Ovary (tissue), 9 donors: ENCODE data around the gene TRMT44. TPM values are rescaled to one million over a fixed set of nuclear protein-coding genes. Genes with fewer than 3 reads are reported as not detected.

ENCODE experiments used
- DNase-seq, 5 donors: peaks; one replicate each; pipeline ENCODE4 v3.0.0-alpha.2; 2019 to 2020
- H3K27ac ChIP-seq, 2 donors: fragments of 200-600 bp; one replicate each; pipeline versions ENCODE4 v1.5.1 to v1.8.0; 2019 to 2022
- H3K27me3 ChIP-seq: fragments of 200-600 bp; one replicate; pipeline ENCODE4 v1.8.0; 2022
- H3K36me3 ChIP-seq: fragments of 200-600 bp; sonication (generic); one replicate; pipeline ENCODE4 v1.5.1; 2019
- H3K4me1 ChIP-seq: one replicate; pipeline ENCODE4 v1.8.1; 2013; ENCODE audit warnings: mild to moderate bottlenecking, moderate library complexity; ENCODE audit not compliant: insufficient read depth
- H3K4me3 ChIP-seq: fragments of 200-600 bp; sonication (generic); one replicate; pipeline ENCODE4 v1.5.1; 2017
- H3K9me3 ChIP-seq, 2 donors: fragments of 200-600 bp in 1 of 2; sonication (generic) in 1 of 2; one replicate each; pipeline versions ENCODE4 v1.5.1 to v1.8.1; 2013 to 2019; ENCODE audit warnings: mild to moderate bottlenecking in 1 of 2, moderate library complexity in 1 of 2
- EP300 ChIP-seq: sonication (generic); formaldehyde crosslinking; IDR thresholded peaks from one replicate; pipeline ENCODE4 v1.6.1; 2017; ENCODE audit warnings: antibody characterized with exemption
- POLR2A ChIP-seq: fragments of 450-650 bp; IDR thresholded peaks from one replicate; pipeline ENCODE4 v1.6.1; 2017; ENCODE audit warnings: antibody characterized with exemption, mild to moderate bottlenecking, moderate library complexity
- WGBS, 3 donors: extraction: QIAGEN DNeasy Blood & Tissue Kit in 1 of 3; methylation state at CpG; one replicate each; pipeline versions ENCODE4 v1.1.5 to v1.1.7; 2013 to 2017; 5-methylcytosine and 5-hydroxymethylcytosine counted together
- intact Hi-C, 4 donors: fragments of 100-400 bp; cut with DNase I; formaldehyde crosslinking; loops; one replicate each; pipeline versions ENCODE4 v1.11.0 to v1.15.1; 2022 to 2023
- polyA plus RNA-seq, 2 donors: library from polyadenylated mRNA; stranded (reverse); fragments of 200-250 nt in 1 of 2; fragments of 350-450 nt in 1 of 2; fragmentation: Illumina TruSeq in 1 of 2; extraction: RNeasy Lipid Tissue Mini Kit (QIAGEN cat#74804) in 1 of 2; gene quantifications; one replicate each; pipeline ENCODE4 v1.2.3, GENCODE V29; 2013 to 2014
- total RNA-seq, 7 donors: library from RNA; depleted of rRNA in 2 of 7; stranded (reverse); fragments of >200 nt in 2 of 7; fragmentation: NEBNext Ultra II Directional in 3 of 7; extraction: Animal tissue kit (Norgen Biotek cat#: 25700) in 3 of 7; gene quantifications; one replicate each; pipeline versions ENCODE4 v1.1.0 to v1.2.4, GENCODE V29; 2016 to 2023
- TF ChIP-seq, protein P1 (sequence below), 3 donors: fragments of 450-650 bp in 2 of 3; fragments of 200-600 bp in 1 of 3; IDR thresholded peaks; one replicate each; pipeline versions ENCODE4 v1.5.1 to v1.8.0; 2016 to 2022; ENCODE audit warnings: antibody characterized with exemption in 3 of 3, mild to moderate bottlenecking in 1 of 3
- donor health status: DM: no; HTN: no; CAD: no; lungs with moderate emphysema.
- donor health status: DM: no; HTN: no; CAD: no.
- donor health status: Bipolar disorder and iron deficiency.
- donor health status: DM: yes; HTN: yes; CAD: no.
- donor health status: DM: no; HTN: no; CAD: no.
- donor health status: DM: yes; HTN: yes; CAD: no.

TRMT44 gene
- total and polyA plus RNA-seq, 9 donors = 14.6 to 54.8 (median 32.8) TPM

DNA sequence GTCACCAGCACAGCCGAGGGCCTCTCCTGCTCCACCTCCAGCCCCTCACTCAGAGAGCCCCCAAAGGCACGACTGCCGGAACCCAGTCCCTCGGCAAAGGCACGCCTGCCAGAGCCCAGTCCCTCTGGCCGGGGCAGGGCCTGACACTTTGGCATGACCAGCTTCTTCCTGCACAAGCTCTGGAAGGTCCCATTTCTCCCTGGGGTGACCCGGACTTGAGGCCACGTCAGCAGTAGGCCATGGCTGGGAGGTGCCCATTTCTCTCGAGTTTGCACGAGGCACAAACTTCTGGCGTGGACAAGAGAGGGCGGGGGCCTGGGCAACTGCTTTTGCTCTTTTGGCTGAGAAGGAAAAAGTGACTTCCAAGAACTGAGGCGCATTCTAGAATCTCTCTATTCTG, 77.4 kb downstream of the TRMT44 start:
- DNase-seq = peak in 1 of 5 donors; percentile 26
- no peak overlapping the region for H3K4me3 ChIP-seq
- peaks cover 10% of the 10 kb centered on the region for H3K4me1 ChIP-seq
- H3K36me3 ChIP-seq = no peaks in the 10 kb centered on the region
- intact Hi-C loops = no loop called here
- 70 to 87% (median 80%) methylated on average over 13 of the region's 13 CpGs for WGBS, 3 donors
- no peaks in the 10 kb centered on the region for H3K9me3 ChIP-seq
- no peak for TF ChIP-seq EP300
- TF ChIP-seq POLR2A = no peak
- TF ChIP-seq, protein P1, sequence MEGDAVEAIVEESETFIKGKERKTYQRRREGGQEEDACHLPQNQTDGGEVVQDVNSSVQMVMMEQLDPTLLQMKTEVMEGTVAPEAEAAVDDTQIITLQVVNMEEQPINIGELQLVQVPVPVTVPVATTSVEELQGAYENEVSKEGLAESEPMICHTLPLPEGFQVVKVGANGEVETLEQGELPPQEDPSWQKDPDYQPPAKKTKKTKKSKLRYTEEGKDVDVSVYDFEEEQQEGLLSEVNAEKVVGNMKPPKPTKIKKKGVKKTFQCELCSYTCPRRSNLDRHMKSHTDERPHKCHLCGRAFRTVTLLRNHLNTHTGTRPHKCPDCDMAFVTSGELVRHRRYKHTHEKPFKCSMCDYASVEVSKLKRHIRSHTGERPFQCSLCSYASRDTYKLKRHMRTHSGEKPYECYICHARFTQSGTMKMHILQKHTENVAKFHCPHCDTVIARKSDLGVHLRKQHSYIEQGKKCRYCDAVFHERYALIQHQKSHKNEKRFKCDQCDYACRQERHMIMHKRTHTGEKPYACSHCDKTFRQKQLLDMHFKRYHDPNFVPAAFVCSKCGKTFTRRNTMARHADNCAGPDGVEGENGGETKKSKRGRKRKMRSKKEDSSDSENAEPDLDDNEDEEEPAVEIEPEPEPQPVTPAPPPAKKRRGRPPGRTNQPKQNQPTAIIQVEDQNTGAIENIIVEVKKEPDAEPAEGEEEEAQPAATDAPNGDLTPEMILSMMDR (IDR thresholded peaks at IDR 0.05) = no peak
- H3K27me3 ChIP-seq = no peaks in the 10 kb centered on the region
- peak overlapping the region in 1 of 2 donors; percentile 20 for H3K27ac ChIP-seq

DNA sequence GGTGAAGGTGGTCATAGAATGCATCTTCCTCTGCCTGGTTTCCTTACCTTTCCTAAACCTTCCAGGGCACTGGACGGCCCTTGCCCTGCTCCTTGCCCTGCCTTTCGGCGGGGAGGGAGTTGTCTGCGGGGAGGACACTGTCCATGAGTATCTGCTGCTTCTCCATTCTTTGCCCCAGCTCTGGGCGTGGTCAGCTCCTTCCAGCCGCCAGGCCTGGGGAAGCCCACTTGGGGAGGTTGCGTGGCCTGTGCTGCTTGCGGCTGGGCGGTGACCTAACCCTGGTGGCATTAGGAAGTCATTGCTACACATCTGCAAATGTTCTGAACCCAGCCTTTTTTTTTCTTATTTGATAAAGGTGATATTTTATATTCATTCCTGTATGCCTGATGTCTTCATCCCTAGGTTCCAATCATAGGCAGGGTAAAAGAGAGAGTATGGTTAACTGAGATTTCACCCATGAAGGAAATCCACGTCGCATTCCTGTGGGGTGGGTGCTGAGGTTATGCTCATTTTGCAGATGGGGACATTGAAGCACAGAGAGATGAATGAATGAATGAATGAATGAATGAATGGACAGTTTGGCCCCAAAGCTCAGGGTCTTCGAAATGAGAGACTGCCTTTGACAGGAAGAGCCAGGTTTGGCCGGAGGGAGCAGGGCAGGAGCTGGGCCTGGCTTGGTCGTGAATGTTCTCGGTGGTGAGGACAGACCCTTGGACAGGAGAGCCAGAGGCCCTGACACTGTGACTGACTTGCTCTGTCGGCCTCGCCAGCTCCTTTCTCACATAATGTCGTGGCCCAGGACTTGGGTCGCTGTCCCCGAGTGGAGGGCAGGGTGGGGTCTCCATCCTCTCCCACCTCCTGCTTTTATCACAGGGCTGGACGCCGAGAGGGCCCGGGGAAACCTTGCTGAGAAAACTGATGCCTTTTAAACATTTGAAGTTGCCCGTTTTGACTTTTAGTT, 81.9 kb downstream of the TRMT44 start:
- Histone ChIP-seq H3K36me3 (no peaks in the 10 kb centered on the region), H3K4me3 (no peak overlapping the region), H3K27me3 (no peaks in the 10 kb centered on the region), H3K4me1 (peaks cover 14% of the 10 kb centered on the region), H3K9me3 (no peaks in the 10 kb centered on the region), H3K27ac (no peak overlapping the region)
- 88 to 92% (median 90%) methylated on average over 24 of the region's 24 CpGs for WGBS, 3 donors
- no peak for TF ChIP-seq EP300
- TF ChIP-seq POLR2A = no peak
- TF ChIP-seq, protein P1 (IDR thresholded peaks at IDR 0.05) = no peak
- intact Hi-C loops = no loop called here
- peak in 1 of 5 donors; percentile 29 for DNase-seq

DNA sequence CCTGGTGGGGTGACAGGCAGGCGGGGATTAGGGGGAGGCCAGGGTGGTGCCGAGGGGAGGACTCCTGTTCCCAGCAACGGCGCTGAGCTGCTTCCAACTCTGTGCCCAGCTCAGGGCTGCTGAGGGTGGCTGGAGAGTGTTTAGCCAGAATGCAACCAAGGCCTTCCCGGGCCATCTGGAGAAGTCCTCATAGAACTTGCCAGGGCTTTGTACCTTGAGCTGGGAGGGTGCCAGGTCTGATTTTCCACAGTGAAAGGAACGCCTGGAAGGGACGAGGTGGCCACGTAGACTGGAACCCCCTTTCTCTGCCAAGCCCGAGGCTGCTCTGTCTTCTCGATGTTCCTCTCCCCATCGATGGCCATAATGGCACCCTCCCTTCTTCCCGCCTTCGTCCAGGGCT, 82.6 kb downstream of the TRMT44 start:
- DNase-seq = peak in 2 of 5 donors; percentile 24 to 26
- TF ChIP-seq EP300 = no peak
- no peak for TF ChIP-seq POLR2A
- TF ChIP-seq, protein P1 (IDR thresholded peaks at IDR 0.05) = no peak
- no peaks in the 10 kb centered on the region for H3K27me3 ChIP-seq
- intact Hi-C loops = no loop called here
- no peak overlapping the region for H3K4me3 ChIP-seq
- H3K9me3 ChIP-seq = no peaks in the 10 kb centered on the region
- no peak overlapping the region for H3K27ac ChIP-seq
- peaks cover 11% of the 10 kb centered on the region for H3K4me1 ChIP-seq
- 84 to 90% (median 87%) methylated on average over 13 of the region's 13 CpGs for WGBS, 3 donors
- H3K36me3 ChIP-seq = no peaks in the 10 kb centered on the region

DNA sequence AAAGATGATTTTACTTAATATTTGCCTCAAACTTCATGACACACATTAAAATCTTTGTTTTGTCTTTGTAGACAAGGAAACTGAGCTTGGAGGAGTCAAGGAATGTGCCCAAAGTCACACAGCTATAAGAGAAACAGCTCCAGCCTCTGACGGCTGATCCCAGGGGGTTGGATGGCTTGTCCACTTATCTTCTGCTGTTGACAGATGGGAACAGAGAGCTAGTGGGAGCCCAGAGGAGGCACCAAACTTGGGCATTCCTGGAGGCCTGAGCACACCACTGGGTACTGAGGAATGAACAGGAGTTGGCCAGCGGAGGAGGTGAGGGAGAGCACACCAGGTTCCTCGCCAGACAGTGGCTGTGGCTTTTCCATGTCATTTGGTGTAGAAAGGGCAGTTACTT, 83.2 kb downstream of the TRMT44 start:
- Histone ChIP-seq H3K27ac (no peak overlapping the region), H3K27me3 (no peaks in the 10 kb centered on the region), H3K36me3 (no peaks in the 10 kb centered on the region), H3K4me1 (peaks cover 11% of the 10 kb centered on the region), H3K9me3 (no peaks in the 10 kb centered on the region), H3K4me3 (no peak overlapping the region)
- peak in 1 of 5 donors; percentile 13 for DNase-seq
- 61 to 70% (median 65%) methylated on average over 3 of the region's 3 CpGs for WGBS, 3 donors
- intact Hi-C loops = no loop called here
- TF ChIP-seq, protein P1 (IDR thresholded peaks at IDR 0.05) = no peak
- no peak for TF ChIP-seq POLR2A
- TF ChIP-seq EP300 = no peak
